ENCODE measurements around the gene PXDN. TPM values are rescaled to one million over a fixed set of nuclear protein-coding genes. Genes with fewer than 3 reads are reported as not detected.

Gene PXDN
- total RNA-seq, 1 donor from 2014 or later = 459 TPM

DNA sequence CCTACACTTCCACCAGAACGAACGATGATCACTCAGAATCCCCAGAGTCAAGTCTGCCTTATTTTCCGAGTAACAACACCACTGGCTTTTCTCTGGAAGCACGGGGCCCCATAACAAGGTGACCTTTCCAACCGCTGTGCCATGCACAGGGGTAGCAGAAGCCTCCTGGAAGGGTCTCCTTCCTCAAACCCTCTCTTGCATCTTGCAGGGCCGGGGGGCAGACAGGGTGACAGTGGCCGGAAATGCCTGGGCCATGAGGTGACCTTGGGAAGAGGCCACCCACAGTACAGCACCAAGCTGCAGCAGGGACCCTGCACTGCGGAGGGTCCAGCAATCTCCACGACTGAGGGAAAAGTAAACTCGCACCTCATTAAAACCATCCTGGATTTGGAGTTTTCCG is 108.5 kb downstream of the PXDN start:
- Mint-ChIP-seq H3K36me3 (ENCODE audit: unreplicated experiment) (peaks cover 56% of the 10 kb centered on the region), H3K9me3 (ENCODE audit: unreplicated experiment) (no peaks in the 10 kb centered on the region), H3K27me3 (ENCODE audit: unreplicated experiment) (no peaks in the 10 kb centered on the region), H3K4me1 (ENCODE audit: unreplicated experiment) (peaks cover 17% of the 10 kb centered on the region), H3K4me3 (ENCODE audit: unreplicated experiment) (no peak overlapping the region), H3K27ac (ENCODE audit: unreplicated experiment) (no peak overlapping the region)
- no peak for DNase-seq (ENCODE audit: extremely low spot score, unreplicated experiment)
- TF ChIP-seq, protein P1, sequence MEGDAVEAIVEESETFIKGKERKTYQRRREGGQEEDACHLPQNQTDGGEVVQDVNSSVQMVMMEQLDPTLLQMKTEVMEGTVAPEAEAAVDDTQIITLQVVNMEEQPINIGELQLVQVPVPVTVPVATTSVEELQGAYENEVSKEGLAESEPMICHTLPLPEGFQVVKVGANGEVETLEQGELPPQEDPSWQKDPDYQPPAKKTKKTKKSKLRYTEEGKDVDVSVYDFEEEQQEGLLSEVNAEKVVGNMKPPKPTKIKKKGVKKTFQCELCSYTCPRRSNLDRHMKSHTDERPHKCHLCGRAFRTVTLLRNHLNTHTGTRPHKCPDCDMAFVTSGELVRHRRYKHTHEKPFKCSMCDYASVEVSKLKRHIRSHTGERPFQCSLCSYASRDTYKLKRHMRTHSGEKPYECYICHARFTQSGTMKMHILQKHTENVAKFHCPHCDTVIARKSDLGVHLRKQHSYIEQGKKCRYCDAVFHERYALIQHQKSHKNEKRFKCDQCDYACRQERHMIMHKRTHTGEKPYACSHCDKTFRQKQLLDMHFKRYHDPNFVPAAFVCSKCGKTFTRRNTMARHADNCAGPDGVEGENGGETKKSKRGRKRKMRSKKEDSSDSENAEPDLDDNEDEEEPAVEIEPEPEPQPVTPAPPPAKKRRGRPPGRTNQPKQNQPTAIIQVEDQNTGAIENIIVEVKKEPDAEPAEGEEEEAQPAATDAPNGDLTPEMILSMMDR (IDR thresholded peaks at IDR 0.05) = no peak

DNA sequence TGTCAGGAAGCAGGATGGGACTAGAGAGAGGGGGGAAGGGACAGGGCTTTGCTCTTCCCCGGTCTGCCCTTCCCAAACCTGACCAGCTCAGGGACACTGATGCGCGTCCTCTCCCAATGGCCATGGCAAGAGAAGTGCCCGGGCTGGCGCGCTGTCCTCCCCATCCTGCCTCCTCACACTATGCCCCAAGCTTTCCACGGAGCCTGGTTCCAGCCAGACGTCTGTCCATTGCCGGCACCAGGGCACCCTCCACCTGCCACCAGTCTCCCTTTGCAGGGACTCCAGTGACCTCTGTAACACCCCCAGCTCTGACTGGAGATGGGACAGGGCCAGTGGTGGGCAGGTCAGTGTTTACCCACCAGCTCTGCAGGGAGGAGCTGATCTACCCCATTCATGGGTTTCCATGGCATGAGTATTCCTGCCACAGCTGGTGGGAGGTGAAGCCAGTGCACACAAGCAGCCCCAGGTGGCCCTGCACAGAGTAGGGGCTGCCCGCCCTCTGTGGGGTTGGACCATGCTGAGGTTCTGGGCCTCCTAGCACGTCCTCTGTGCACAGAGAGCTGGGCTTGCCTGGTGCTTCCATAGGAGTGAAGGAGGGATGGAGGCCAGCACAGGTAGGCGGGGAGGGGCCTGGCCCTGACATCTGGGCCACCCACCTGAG is 109.5 kb downstream of the PXDN start:
- peaks cover 63% of the 10 kb centered on the region for H3K36me3 Mint-ChIP-seq (ENCODE audit: unreplicated experiment)
- H3K4me3 Mint-ChIP-seq (ENCODE audit: unreplicated experiment) = no peak overlapping the region

DNA sequence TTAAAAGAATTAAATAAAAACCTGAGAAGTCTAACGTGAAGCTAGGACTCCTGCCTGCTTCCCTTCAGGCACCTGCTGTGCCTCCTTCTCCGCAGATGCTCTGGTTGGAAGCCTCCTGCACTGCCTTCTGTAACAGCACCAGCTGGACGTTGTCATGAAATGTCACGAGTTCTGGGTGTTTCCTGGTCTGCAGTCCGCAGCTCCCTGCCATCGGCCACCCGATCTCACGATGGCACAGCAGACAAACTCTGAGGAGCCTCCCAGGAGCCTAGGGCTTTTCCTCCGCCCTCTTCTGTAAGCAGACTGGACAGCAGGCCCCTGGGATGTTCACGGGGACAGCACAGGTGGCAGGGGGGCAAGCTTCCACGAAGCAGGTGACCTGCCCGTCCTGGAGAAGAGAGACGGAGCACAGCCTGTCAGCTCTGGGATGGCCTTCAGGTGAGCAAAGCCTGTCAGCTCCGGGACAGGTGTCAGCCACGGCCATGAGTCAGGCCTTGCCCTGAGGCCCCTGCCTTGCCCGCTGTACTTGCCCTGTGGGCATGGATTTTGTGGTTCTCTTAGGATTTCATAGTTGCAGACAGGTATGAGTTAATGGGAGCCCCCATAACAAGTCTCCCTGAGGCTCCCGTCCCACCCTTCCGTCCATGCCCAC is 110.3 kb downstream of the PXDN start:
- no peaks in the 10 kb centered on the region for H3K27me3 Mint-ChIP-seq (ENCODE audit: unreplicated experiment)
- peaks cover 19% of the 10 kb centered on the region for H3K4me1 Mint-ChIP-seq (ENCODE audit: unreplicated experiment)
- H3K36me3 Mint-ChIP-seq (ENCODE audit: unreplicated experiment) = peaks cover 71% of the 10 kb centered on the region
- TF ChIP-seq, protein P1 (IDR thresholded peaks at IDR 0.05) = no peak
- H3K4me3 Mint-ChIP-seq (ENCODE audit: unreplicated experiment) = no peak overlapping the region
- H3K27ac Mint-ChIP-seq (ENCODE audit: unreplicated experiment) = no peak overlapping the region
- DNase-seq (ENCODE audit: extremely low spot score, unreplicated experiment) = no peak
- H3K9me3 Mint-ChIP-seq (ENCODE audit: unreplicated experiment) = peaks cover 7% of the 10 kb centered on the region

More for the DNA sequence above, 109.5 kb downstream of the PXDN start:
- TF ChIP-seq, protein P1 (IDR thresholded peaks at IDR 0.05) = no peak
- peaks cover 17% of the 10 kb centered on the region for H3K4me1 Mint-ChIP-seq (ENCODE audit: unreplicated experiment)
- no peak for DNase-seq (ENCODE audit: extremely low spot score, unreplicated experiment)
- no peaks in the 10 kb centered on the region for H3K27me3 Mint-ChIP-seq (ENCODE audit: unreplicated experiment)
- peaks cover 3% of the 10 kb centered on the region for H3K9me3 Mint-ChIP-seq (ENCODE audit: unreplicated experiment)
- H3K27ac Mint-ChIP-seq (ENCODE audit: unreplicated experiment) = no peak overlapping the region

DNA sequence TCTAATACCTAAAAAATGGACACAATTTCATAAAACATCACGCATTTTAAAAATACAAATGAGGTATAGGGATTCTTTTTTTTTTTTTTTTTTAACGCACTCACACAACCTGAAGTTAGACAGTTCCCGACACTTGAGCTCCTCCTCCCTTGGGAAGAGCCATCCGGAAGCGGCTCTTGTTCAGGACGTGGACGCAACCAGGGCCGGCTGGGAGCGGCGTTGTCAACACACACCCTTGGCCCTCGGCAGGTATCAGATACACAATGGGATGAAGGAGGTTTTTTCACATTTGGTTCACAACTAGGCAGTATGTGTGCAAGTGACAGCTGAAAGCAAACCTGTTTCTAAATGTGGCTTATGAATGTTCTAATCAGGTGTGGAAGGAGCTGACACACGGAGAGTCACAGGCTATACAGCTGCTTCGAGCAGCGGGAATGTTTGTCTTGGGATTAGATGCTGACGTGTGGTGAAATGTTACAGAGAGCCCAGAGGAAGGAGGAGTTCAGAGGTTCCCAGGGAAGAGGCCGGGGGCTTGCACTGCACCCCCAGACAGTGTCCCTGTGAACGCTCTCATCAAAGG is 111.1 kb downstream of the PXDN start:
- TF ChIP-seq, protein P1 (IDR thresholded peaks at IDR 0.05) = no peak
- DNase-seq (ENCODE audit: extremely low spot score, unreplicated experiment) = no peak
- H3K27ac Mint-ChIP-seq (ENCODE audit: unreplicated experiment) = no peak overlapping the region

DNA sequence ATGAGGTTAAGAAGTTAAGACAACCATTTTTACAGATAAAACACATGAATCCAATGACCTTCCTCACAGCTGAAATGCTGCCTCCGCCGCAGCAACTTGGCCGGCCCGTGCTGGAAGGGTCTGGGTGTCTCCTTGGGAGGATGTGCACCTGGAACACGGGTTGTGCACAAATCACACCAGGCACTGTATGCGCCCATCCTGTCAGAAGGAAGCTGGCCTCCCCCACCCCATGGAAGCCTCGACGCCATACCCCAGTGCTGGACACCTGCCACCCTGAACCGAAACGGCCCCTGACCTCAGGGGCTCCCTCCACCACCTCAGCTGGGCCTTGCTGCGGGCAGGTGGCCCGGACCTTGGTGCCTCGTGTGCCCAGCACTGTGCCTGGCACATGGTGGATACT is 111.8 kb downstream of the PXDN start:
- Mint-ChIP-seq H3K4me1 (ENCODE audit: unreplicated experiment) (peaks cover 25% of the 10 kb centered on the region), H3K4me3 (ENCODE audit: unreplicated experiment) (no peak overlapping the region)
- TF ChIP-seq, protein P1 (IDR thresholded peaks at IDR 0.05) = no peak

More for the DNA sequence above, 111.1 kb downstream of the PXDN start:
- peaks cover 10% of the 10 kb centered on the region for H3K9me3 Mint-ChIP-seq (ENCODE audit: unreplicated experiment)
- no peaks in the 10 kb centered on the region for H3K27me3 Mint-ChIP-seq (ENCODE audit: unreplicated experiment)
- no peak overlapping the region for H3K4me3 Mint-ChIP-seq (ENCODE audit: unreplicated experiment)
- H3K36me3 Mint-ChIP-seq (ENCODE audit: unreplicated experiment) = peaks cover 76% of the 10 kb centered on the region
- H3K4me1 Mint-ChIP-seq (ENCODE audit: unreplicated experiment) = peaks cover 24% of the 10 kb centered on the region

More for the DNA sequence above, 111.8 kb downstream of the PXDN start:
- Mint-ChIP-seq H3K9me3 (ENCODE audit: unreplicated experiment) (peaks cover 10% of the 10 kb centered on the region), H3K27me3 (ENCODE audit: unreplicated experiment) (no peaks in the 10 kb centered on the region), H3K36me3 (ENCODE audit: unreplicated experiment) (peaks cover 76% of the 10 kb centered on the region), H3K27ac (ENCODE audit: unreplicated experiment) (peak overlapping the region; percentile 57)
- no peak for DNase-seq (ENCODE audit: extremely low spot score, unreplicated experiment)

Measured in osteocyte (in vitro differentiated cells).